ENCODE results near the gene KCND2.
"Not testable (repeated sequence)": the region's sequence is repeated elsewhere in the genome, so short reads cannot be mapped to it uniquely, and the experiment has no call there.

The KCND2 gene

GRCh38 chr7:120774481-120774880 lies 501.5 kb downstream of the KCND2 start:
- DNase-seq, result no peak

GRCh38 chr7:120775755-120776154 lies 502.8 kb downstream of the KCND2 start:
- DNase-seq, result no peak

- DNase-seq, result not testable (repeated sequence)
Measured at GRCh38 chr7:120779078-120779477, 506.1 kb downstream of the KCND2 start.

GRCh38 chr7:120780451-120780850 lies 507.5 kb downstream of the KCND2 start:
- not testable (repeated sequence) for DNase-seq

- no peak for DNase-seq
Measured at GRCh38 chr7:120780938-120781337, 508.0 kb downstream of the KCND2 start.

- DNase-seq, result not testable (repeated sequence)
Measured at GRCh38 chr7:120781924-120782323, 508.9 kb downstream of the KCND2 start.

- no peak for DNase-seq
Measured at GRCh38 chr7:120783273-120783672, 510.3 kb downstream of the KCND2 start.

- no peak for DNase-seq
Measured at GRCh38 chr7:120783721-120784120, 510.7 kb downstream of the KCND2 start.

GRCh38 chr7:120785095-120785494 lies 512.1 kb downstream of the KCND2 start:
- no peak for DNase-seq

GRCh38 chr7:120792091-120792860 lies 519.3 kb downstream of the KCND2 start:
- DNase-seq, result peak; percentile 25

- no peak for DNase-seq
Measured at GRCh38 chr7:120792861-120793130, 519.8 kb downstream of the KCND2 start.

- no peak for DNase-seq
Measured at GRCh38 chr7:120793213-120793936, 520.4 kb downstream of the KCND2 start.

GRCh38 chr7:120794106-120794729 lies 521.2 kb downstream of the KCND2 start:
- no peak for DNase-seq

- no peak for DNase-seq
Measured at GRCh38 chr7:120797026-120797645, 524.2 kb downstream of the KCND2 start.

GRCh38 chr7:120799147-120799546 lies 526.2 kb downstream of the KCND2 start:
- DNase-seq, result no peak
